ENCODE measurements around the gene CCDC51. TPM values are rescaled to one million over a fixed set of nuclear protein-coding genes. Genes with fewer than 3 reads are reported as not detected.
A peak's percentile ranks its signal among the peaks of the same experiment; 100 is the strongest.
"Not testable (repeated sequence)": the region's sequence is repeated elsewhere in the genome, so short reads cannot be mapped to it uniquely, and the experiment has no call there.

Gene CCDC51, protein sequence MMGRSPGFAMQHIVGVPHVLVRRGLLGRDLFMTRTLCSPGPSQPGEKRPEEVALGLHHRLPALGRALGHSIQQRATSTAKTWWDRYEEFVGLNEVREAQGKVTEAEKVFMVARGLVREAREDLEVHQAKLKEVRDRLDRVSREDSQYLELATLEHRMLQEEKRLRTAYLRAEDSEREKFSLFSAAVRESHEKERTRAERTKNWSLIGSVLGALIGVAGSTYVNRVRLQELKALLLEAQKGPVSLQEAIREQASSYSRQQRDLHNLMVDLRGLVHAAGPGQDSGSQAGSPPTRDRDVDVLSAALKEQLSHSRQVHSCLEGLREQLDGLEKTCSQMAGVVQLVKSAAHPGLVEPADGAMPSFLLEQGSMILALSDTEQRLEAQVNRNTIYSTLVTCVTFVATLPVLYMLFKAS
- total RNA-seq = 22.0 and 26.9 TPM in 2 replicates

DNA sequence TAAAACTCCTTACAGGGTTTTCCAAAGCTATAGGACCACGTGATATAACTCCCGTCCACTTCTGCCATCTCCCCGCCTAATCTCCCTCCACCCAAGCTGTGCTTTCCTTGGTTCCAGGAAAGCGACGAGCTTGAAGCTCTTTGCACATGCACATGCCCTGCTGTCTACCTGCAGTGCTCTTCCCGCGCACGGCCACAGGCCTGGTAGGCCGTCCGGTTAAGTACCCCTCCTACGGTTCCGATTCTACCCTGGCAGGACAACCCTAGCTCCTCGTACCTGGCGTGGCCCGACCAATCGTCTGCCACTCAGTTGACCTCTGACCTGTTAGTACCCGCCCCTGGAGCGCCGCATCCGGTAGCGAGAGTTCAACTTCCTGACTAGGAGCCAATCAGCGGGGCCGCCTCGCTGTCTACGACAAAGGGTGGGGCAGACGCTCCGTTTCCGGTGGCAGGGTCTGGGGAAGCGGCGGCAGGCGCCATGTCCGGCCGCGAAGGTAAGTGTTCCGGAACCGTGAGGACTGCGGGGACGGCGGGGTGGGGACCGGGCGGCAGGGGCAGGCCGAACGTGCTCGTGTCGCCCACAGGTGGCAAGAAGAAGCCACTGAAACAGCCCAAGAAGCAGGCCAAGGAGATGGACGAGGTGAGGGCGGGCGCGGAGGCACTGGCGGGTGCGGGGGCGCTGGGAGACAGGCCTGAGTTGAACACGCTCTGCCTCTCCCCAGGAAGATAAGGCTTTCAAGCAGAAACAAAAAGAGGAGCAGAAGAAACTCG, at the start of gene CCDC51, which contains the start of gene TMA7:
CCDC51 (minus strand) TSS at position 300 of the 770 bp plus-strand sequence. CDS start 4,991 bp downstream, outside the sequence.
TMA7 (plus strand) TSS at position 438 of the 770 bp plus-strand sequence; CDS start at position 478, 40 bp downstream.
- peak; percentile 57 for DNase-seq (ENCODE audit: low read depth)
- TF ChIP-seq, protein P1, sequence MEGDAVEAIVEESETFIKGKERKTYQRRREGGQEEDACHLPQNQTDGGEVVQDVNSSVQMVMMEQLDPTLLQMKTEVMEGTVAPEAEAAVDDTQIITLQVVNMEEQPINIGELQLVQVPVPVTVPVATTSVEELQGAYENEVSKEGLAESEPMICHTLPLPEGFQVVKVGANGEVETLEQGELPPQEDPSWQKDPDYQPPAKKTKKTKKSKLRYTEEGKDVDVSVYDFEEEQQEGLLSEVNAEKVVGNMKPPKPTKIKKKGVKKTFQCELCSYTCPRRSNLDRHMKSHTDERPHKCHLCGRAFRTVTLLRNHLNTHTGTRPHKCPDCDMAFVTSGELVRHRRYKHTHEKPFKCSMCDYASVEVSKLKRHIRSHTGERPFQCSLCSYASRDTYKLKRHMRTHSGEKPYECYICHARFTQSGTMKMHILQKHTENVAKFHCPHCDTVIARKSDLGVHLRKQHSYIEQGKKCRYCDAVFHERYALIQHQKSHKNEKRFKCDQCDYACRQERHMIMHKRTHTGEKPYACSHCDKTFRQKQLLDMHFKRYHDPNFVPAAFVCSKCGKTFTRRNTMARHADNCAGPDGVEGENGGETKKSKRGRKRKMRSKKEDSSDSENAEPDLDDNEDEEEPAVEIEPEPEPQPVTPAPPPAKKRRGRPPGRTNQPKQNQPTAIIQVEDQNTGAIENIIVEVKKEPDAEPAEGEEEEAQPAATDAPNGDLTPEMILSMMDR (conservative IDR thresholded peaks at IDR 0.05; ENCODE audit: low read depth, low read length) = no peak
- H3K4me3 ChIP-seq (ENCODE audit: low read depth, low read length) = peak within 1 kb of the TSS; percentile 77

DNA sequence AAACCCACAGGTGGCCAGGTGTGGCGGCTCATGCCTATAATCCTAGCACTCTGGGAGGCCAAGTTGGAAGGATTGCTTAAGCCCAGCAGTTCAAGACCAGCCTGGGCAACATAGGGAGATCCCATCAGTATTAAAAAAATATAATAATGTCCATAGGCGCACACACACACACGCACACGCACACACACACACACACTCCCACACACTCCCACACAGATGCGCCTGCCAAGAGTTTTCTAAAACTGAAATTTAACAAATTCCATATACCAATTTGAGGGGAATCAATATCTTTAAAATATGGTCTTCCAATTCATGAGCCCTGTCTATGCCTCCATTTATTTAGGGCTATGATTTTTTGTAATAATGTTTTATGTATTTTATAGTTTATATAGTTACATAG, 47.0 kb upstream of the CCDC51 start:
- TF ChIP-seq, protein P1 (conservative IDR thresholded peaks at IDR 0.05; ENCODE audit: low read depth, low read length) = no peak
- H3K4me3 ChIP-seq (ENCODE audit: low read depth, low read length) = no peak overlapping the region
- DNase-seq (ENCODE audit: low read depth) = no peak

DNA sequence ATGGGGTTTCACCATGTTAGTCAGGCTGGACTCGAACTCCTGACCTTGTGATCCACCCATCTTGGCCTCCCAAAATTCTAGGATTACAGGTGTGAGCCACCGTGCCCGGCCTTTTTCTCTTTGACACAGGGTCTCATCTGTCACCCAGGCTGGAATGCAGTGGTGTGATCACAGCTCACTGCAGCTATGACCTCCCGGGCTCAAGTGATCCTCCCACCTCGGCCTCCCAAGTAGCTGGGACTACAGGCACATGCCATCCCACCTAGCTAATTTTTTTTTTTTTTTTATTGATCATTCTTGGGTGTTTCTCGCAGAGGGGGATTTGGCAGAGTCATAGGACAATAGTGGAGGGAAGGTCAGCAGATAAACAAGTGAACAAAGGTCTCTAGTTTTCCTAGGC, 42.9 kb upstream of the CCDC51 start:
- not testable (repeated sequence) for DNase-seq (ENCODE audit: low read depth); H3K4me3 ChIP-seq (ENCODE audit: low read depth, low read length)

DNA sequence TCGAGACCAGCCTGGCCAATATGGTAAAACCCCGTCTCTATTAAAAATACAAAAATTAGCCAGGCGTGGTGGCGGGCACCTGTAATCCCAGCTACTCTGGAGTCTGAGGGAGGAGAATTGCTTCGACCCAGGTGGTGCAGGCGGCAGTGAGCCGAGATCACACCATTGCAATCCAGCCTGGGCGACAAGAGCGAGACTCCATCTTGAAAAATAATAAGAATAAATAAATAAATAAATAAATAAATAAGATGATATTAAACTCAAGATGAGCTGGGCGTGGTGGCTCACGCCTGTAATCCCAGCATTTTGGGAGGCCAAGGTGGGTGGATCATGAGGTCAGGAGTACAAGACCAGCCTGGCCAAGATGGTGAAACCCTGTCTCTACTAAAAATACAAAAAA, 41.0 kb upstream of the CCDC51 start:
- H3K4me3 ChIP-seq (ENCODE audit: low read depth, low read length); DNase-seq (ENCODE audit: low read depth): not testable (repeated sequence)

DNA sequence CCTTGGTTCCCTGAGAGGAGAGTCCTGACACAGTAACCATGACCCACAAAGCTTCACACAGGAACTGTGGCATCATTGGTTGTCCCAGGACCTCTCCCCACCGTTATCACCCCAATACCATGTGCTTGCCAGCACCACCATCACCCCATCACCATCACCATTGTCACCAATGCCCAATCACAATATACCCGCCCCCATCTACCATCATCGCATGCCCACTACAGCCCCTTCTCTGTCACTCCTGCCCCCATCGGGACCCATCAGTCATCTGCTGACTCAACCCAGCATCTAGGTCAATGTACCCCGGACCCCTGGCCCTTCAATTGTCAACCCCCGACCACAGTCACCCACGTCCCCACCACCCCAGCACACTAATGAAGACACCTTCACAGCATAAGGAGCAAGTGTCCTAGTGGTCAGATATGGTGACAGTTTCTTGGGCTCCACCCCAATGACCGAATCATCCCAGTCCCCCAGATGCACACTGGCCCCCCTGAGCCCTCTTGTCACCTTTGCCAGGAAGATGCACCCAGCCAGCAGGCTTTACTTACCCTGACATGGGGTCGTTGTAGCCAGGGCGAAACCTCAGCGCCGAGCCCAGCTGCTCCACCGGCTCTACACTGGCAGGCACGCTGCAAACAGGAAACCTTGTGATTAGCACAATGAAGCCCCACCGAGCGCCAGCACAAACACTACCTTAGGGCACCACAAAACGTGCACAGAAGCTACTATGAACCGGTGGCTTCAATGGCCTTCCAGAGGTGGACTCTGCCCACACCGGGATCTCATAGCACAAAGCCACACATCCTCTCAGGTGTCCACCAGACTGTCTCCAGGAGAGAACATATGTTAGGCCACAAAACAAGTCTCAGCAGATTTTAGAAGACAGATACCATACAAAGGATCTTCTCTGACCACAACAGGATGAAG, 39.0 kb upstream of the CCDC51 start:
- H3K4me3 ChIP-seq (ENCODE audit: low read depth, low read length) = no peak overlapping the region
- TF ChIP-seq, protein P1 (conservative IDR thresholded peaks at IDR 0.05; ENCODE audit: low read depth, low read length) = no peak
- DNase-seq (ENCODE audit: low read depth) = no peak

DNA sequence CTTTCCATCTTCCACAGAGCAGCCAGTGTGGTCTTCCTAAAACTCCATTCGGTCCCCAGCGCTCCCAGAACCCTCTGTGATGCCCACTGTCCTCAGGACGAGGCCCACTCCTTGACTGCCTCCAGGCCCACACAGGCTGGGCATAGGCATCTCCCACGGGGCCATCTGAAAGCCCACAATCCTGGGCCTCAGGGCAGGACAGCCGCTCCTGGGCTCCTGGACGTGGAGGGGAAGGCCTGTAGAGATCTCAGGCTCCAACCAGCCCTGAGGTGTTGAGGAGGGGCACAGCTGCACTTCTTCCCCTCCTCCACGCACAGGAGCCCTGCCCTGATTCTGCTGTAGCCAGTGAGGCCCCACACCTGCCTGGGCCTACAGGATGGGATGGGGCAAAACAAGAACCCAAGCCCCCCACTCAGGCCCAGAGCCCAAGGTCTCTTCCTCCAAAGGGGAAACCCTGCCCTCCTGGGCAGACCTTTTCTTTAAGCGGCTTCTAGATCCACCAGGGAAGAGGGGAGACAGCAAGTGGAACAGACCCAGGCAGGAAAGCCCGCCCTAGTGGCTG, 38.1 kb upstream of the CCDC51 start:
- no peak overlapping the region for H3K4me3 ChIP-seq (ENCODE audit: low read depth, low read length)
- no peak for DNase-seq (ENCODE audit: low read depth)
- TF ChIP-seq, protein P1 (conservative IDR thresholded peaks at IDR 0.05; ENCODE audit: low read depth, low read length) = no peak

DNA sequence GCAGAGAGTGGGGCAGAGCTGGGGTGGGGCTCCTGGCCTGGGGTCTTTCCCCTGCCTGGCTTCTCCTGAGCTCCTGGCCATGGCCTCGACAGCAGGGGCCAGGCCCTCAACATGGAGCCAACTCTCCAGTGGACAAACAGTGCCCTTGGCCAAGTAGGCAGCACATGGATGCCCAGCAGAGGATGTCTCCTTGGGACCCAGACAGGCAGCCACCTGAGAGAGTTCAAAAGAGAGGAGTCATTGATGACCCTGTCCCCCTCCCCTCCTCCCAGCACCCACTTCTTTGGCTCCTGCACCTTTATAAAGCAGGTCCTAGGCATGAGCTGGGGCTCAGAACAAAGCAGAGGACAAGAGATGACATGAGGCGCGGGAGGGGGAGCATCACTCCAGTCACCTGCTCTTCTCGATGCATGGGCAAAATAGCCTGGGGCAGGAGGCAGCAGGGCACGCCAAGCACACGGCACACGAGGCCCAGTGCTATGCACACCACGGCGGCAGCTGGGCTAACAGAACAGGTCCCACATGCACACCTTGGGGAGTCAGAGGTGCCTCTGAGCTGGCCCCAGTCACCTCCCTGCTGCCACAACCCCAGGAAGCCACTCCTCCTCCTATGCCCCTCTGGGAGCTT, 36.6 kb upstream of the CCDC51 start:
- H3K4me3 ChIP-seq (ENCODE audit: low read depth, low read length) = no peak overlapping the region
- TF ChIP-seq, protein P1 (conservative IDR thresholded peaks at IDR 0.05; ENCODE audit: low read depth, low read length) = no peak
- no peak for DNase-seq (ENCODE audit: low read depth)
